GM20431 (cell line): ENCODE data around the gene TLL2.

ENCODE experiments used
- in situ Hi-C: fragments of 300-500 bp; cut with MseI, MboI; formaldehyde crosslinking; loops from one replicate; pipeline ENCODE4 v1.15.0; 2020; ENCODE audit warnings: low sequenced_read_pairs; ENCODE audit not compliant: unreplicated experiment

The TLL2 gene

DNA sequence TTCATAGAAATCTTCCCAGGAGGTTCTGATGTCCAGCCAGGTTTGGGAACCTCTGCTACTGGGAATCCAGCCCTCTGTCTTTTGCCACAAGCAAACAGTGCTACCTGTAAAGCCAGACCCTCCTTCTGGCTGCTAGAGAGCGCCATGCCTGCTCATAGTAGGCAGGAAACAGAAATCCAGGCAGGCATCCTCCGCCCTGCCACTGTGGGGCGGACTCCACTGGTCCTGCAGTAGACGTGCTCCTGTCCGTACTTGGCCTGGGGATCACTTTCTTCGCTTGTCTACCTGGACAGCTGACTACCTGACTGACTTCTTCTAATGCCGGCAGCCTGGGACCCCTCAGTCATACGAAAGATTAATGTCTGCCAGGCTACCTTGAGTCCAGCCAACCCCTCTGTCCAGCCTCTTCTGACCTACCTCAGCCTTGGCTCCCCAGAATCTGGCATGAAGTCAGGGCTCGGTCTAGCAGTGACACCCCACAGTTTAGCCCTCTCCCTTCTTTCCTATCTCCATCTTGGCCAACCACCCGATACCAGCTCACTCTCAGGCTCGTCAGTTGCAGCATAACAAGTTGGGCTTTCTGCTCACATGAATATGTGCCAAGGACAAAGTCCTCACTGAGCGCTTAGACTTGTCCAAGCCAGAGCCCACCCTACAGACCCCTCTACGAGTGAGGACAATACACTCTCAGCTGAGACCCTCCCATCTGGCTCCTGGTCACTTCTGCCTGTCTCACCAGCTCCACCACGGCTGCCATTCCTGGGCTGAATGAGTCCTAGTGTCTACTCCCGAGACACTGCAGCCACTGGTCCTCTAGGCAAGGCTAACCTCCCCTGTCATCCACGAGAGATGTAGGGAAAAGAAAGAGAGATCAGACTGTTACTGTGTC is 111.1 kb downstream of the TLL2 start:
- in situ Hi-C loops: no loop called here

DNA sequence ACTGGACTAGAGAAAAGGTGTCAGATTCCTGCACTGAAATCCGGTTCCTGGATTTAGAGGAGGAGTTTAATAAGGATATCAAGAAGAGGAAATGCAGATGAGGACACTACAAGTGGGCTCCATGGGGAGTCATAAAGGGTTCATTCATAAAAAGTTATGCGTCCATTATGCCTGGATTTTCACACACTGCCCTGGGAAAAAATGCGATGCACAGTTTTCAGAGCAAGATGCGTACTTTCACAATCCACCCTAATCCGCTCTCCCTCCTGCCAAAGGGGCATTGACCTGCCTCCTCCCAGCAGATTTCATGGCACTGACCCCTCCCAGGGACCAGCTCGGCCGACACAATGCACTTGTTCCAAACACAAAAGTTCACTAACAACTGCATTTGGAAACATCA is 112.7 kb downstream of the TLL2 start:
- in situ Hi-C loops: no loop called here

DNA sequence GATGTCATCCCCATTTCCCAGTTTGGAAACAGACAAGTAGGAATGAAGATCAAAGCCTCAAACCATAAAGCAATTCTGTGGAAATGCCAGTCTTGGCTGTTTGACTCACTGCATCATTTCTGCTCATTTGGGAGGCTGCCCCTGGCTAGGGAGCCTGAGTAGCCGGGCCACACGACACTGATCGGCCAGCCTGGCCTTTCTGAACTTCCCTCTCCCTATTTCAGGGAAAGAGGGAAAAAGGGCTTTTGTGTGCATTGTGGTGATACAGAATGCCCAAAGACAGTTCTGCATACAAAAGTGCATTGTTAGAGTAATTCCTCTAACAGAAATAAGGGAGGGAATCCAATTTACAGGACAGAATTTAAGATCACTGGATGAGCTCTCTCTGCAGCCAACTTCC is 113.3 kb downstream of the TLL2 start:
- in situ Hi-C loops: no loop called here

DNA sequence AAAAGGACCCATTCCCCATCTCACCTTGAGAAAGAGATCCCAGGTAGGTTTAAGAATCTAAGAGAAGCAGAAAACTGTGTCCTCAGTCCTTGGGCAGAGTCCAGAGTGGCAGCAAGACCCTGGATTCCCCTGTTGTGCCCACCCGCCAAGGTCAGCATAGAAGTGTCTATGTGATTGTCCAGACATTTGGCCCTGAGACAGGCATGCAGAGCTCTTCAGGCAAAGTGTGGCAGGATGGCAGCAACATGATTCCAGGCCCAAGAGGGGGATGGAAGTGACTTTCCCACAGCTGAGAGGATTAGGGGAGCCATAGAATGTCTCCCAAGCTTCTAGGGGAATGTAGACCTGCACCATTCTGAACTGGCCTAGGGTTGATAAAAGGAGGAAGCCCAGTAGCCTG is 115.8 kb downstream of the TLL2 start:
- in situ Hi-C loops: loop anchor here (25.0 kb wide), 1 partner anchor 214 kb away; no protein-coding TSS in a partner anchor

DNA sequence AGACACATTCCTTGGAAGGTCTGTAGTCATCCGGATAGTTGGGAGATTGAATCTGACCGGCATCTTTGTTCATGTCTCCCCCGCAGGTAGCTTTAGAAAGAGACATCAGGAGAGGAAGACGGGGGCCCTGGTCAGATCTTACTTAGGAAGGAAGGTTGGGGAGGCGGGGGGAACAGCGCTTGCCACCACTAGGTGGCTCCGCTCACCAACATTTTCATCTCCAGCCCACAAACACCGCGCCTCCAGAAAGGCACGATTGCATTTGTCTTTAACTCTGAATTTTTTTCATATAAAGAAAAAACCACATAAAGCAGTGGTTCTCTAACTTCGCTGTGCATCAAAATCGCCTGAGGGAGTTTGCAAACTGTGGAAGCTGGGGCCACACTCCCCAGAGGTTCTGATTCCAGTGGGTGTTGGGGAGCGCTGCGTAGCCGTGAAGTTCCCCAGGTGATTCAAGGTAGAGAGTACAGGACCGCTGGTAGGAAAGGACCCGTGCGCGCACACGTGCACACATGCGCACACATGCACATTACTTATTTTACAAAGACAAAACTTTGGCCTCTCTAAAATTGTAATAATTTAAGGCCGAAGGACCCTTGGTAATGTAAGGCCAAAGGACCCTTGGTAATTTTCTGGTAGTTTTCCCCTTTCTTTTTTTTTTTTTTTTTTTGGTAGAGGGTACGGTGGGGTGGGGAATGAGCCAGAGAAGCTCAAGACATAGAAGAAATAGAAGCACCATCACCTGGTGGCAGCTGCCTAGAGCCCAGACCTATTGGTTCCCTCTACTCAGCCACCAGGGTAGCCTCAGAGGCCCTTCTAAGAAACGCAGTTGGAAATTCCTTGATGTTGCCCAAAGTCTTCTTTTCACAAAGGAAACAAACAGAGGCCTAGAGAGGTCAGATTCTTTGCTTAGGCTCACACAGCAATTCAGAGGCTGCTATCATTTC is 117.5 kb downstream of the TLL2 start:
- in situ Hi-C loops: loop anchor here (25.0 kb wide), 1 partner anchor 216 kb away; no protein-coding TSS in a partner anchor

DNA sequence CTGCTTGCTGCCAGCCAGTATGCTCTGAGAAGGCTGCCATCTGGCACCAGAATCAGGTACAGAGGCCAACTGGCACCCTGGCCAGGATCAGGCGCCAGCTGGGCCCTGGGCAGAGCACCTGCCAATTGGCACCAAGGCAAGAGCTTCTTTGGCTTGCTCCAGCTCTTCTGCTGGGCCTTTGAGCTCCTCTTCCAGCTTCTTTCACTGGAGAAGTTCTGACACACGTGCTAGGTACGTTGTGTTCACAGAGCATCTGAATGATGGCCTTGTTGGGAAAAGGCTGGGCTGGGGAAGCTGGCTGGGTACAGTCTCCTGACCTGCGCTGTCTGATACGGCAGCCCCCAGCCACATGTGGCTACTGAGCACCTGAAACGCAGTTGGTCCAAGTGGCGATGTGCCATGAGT is 123.3 kb downstream of the TLL2 start:
- in situ Hi-C loops: loop anchor here (25.0 kb wide), 1 partner anchor 222 kb away; no protein-coding TSS in a partner anchor

DNA sequence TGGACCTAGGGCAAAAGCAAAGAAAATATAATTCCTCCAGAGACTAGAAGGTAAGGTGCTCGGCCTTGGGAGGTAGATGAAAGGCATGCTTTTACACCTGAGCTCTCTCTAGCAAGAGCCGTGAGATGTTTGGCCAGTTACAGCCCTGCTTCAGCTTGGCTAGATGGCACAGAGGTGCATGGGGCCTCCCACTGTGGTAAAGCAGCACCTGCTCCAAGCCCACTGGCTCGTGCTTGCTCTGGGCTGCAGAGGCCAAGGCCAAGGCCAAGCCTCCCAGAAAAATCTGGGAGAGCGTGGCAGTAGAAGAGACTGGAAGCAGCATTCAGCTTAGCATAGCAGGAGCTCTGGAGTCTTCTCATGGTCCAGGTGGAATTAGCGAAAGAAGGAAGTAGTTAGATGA is 123.9 kb downstream of the TLL2 start:
- in situ Hi-C loops: loop anchor here (25.0 kb wide), 1 partner anchor 223 kb away; no protein-coding TSS in a partner anchor

DNA sequence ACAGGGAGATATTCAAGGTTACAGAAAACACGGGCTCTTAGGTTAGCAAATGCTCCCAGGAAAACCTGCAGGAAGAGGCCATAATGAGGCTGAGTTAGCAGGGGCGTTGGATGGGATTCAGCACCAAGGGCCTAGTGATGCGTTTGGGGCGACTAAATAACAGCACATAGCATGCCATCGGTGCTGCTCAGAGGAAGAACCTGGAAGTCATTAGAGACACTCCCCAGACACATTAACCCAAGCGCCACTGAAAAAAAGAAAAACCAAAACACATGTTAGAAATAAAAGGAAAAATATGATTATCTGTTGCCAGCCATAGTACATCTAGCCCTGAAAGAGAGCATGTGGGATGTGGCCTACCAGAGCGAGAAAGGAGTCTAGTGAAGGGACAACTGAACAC is 126.1 kb downstream of the TLL2 start:
- in situ Hi-C loops: loop anchor here (25.0 kb wide), 1 partner anchor 225 kb away; no protein-coding TSS in a partner anchor

DNA sequence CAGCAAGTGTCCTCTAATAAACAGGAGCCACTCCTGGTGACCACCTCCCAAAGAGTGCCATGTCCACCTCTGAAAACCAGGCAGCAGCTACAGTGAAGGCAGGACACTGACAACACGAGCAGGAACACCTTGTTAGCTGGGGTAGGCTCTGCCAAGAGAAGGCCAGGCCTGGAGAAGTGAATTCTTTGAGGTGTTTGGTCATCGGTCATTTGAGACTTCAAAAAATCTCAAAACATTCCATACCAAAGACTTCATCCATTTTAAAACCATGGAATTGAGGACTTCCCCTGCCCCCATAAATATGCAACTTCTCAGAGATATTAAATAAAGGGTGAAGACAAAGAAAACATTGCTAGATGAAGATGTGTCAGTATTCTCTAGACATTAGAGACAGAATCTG is 126.6 kb downstream of the TLL2 start:
- in situ Hi-C loops: loop anchor here (25.0 kb wide), 1 partner anchor 225 kb away; no protein-coding TSS in a partner anchor

DNA sequence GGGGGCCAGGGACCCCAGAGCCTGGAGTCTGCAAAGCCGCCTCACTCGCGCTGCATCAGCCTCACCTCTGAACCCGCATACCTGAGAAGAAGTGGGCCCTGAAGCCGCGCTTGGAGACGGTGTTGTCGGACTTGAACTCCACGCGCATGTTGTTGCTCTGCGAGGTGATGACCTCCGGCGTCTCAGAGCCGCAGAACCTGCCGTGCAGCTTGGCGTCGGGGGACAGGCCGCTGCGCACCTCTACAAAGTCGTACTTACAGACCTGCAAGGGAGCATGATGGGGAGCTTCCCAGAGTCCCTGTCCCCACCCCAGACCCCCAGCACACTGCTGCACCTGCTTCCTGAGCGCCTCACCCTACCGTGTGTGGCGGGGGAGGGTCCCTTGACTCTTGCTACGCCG is 129.2 kb downstream of the TLL2 start:
- in situ Hi-C loops: loop anchor here (25.0 kb wide), 1 partner anchor 228 kb away; no protein-coding TSS in a partner anchor

DNA sequence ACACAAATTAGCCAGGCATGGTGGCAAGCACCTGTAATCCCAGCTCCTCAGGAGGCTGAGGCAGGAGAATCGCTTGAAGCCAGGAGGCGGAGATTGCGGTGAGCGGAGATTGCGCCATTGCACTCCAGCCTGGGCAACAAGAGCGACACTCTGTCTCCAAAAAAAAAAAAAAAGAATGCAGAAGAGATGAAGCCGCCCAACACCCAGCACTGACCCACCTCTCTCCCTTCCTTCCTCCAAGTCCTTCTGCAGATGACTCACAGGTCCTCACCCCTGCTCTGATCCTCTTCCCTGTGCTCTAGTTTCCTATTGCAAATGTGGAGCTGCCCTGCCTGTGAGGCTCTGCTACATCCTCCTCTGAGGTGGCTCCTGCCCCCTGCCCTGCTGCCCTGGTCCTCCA is 132.9 kb downstream of the TLL2 start:
- in situ Hi-C loops: loop anchor here (25.0 kb wide), 1 partner anchor 231 kb away; no protein-coding TSS in a partner anchor

DNA sequence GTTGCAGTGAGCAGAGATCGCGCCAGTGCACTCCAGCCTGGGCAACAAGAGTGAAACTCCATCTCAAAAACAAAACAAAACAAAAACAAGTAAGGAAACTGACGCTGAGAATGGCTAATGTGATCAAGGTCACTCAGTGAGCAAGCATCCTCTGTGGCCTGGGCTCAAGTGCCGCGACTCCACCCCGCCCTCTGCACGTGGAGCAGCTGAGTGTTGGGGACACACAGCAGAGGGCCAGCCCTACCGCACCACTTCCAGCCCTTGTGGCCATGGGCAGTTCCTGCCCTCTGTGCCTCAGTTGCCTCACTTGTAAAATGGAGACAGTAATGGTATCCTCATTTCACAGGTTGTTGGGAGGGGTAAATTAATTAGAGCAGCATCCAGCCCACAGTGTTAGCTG is 134.0 kb downstream of the TLL2 start:
- in situ Hi-C loops: loop anchor here (25.0 kb wide), 1 partner anchor 233 kb away; no protein-coding TSS in a partner anchor

DNA sequence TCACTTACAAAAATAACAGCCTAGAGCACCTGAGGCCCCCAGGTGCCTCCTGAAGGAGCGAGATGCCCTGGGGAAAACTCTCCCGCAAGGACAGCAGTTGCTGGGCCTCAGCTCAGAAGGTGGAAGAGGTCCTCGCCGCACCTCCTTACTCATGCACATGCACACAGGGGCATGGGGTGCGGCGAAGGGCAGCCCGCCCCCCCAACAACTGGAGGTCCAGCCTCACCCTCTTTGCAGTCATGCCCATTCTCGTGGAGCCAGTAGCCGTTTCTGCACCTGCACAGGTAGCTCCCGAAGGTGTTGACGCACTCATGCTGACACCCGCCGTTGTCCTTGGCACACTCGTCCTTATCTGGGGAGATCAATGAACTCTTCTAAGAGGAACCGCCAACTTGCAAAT is 135.0 kb downstream of the TLL2 start:
- in situ Hi-C loops: loop anchor here (25.0 kb wide), 1 partner anchor 234 kb away; no protein-coding TSS in a partner anchor

DNA sequence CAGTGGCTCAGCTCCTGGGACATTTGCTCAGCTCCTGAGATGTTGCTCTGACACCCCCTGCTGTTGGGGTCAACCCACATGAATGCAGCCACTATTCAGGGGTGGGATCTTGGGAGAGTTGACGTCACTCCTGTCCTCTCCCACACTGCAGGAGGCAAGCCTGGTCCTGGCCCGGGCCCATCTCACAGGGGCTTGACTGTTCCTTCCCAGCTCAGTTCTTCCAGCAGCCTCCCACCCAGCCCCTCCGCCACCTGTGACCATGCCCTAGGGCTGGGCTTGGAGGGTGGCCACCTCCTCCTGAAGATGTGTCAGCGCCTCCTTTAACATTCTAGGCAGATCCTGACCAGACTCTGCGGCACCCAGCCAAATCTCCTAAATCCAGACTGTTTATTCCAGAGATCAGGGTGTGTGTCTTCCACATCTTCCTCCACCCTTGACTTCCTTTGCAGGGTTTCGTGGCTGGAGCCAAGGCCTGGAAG is 135.9 kb downstream of the TLL2 start:
- in situ Hi-C loops: loop anchor here (25.0 kb wide), 1 partner anchor 234 kb away; no protein-coding TSS in a partner anchor

DNA sequence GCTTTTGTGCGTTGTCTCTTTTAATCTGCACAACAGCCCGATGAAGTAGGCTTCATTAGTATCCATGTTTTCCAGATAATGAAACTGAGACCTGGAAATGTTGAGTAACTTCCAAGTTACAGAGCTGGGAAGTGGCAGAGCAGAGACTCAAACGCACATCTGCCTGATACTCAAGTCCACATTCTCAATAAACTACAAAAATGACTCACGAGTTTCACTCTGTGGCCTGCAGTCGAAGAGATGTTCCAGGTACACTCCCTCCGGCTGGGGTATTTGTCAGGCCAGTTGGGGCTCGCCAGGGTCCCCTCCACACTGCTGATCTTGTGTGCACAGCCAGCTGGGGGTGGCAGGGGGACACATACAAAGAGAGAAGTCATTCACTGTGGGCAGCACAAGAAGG is 137.2 kb downstream of the TLL2 start:
- in situ Hi-C loops: loop anchor here (25.0 kb wide), 1 partner anchor 236 kb away; no protein-coding TSS in a partner anchor

DNA sequence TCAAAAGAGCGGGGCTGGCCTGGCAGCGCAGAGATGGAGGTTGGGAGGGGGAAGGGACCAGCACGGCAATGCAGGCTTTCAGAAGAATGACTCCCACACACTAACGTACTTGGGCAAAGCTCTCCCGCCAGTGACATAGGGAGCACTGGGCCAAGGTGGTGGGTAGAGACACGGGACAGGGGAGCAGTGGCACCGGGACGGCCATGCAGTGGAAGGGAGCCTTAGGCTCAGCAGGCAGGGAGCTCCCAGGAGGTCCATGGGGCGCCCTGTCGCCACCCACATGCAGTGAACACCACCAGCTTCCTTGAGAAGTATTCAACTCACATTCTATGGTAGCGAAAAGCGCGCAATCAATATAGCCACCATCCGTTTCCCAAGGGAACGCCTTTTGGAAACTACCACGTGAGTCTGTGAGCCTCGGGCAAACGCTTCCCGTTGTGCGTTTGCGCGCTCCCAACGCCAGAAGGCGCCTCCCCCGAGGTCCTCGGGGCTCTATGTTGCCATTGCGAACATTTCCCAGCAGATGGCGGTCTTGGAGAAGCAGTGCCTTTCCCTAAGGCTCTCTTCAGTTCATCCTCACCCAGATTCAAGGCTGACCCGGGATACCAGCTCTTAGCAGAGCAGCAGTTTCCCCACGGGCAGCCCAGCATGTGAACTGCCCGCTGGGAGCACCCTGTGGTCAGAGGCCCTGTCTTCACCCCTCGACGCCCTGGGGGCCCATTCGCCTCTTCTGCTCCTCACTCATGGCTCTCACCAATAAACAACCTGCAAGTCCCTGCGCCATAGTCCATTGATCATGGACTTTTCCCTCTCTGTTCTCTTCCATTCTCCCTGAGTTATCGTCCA is 138.5 kb downstream of the TLL2 start:
- in situ Hi-C loops: loop anchor here (25.0 kb wide), 1 partner anchor 237 kb away; no protein-coding TSS in a partner anchor

DNA sequence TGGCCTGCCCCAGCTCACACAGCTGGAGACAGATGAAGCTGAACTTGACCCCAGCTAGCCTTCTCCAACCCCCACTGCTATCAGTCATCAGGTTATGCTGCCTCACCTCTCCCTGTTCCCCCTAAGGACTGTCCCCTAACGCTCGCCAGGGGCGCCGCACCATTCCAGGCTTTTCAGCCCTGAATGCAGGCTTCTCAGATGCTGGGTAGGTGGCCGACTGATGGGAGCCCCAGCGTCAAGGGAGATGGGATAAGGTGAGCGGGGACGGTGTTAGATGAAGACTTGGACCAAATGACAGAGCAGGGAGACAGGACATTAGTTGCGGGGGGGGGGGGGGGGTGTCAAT is 139.1 kb downstream of the TLL2 start:
- in situ Hi-C loops: no loop called here

DNA sequence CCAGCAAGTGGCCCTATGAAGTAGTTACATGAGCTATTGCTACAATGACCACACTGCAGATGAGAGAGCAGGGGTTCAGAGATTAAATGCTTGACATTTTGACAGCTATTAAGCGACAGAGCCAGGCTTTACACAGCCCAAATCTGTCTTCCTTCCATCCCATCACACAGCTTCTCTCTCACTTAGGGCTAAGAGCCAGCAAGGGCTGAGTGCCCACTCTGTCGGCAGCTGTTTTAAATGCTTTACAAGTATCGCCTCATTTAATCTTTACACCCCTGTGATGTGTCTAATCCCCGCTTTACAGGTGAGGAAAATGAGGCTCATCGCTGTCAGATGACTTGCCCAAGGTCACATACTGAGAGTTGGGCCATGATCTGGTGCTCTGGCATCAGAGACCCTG is 139.7 kb downstream of the TLL2 start:
- in situ Hi-C loops: no loop called here

DNA sequence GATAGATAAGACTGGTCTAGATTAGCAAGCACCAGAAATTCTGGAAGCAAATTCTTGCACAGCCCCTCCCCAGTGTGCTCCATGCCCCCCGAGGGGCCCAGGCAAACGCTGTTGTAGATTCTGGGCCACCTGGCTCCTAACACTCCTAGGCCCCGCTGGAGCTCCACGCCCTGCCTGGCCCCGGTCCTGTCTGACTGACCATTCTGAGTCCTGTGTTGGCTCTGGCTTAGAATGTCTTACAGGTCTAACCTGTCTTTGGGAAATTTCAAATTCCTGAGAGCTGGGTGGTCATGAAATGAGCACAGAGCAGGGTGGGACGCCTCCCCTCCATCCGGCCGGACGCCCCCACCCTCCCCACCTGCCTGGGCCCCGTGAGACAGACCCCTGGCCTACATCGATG is 142.4 kb downstream of the TLL2 start:
- in situ Hi-C loops: no loop called here
